HepG2 (cell line): ENCODE measurements around the gene PRM3. TPM values are rescaled to one million over a fixed set of nuclear protein-coding genes. Genes with fewer than 3 reads are reported as not detected.

ENCODE experiments used
- BORCS8-MEF2B ChIP-seq: sonication (generic); formaldehyde crosslinking; IDR thresholded peaks from 2 replicates; pipeline ENCODE4 v1.8.0; 2022; ENCODE audit warnings: mild to moderate bottlenecking, missing genetic modification reagents
- CHD4 ChIP-seq: fragments of 200-600 bp; sonication (generic); IDR thresholded peaks from 2 replicates; pipeline ENCODE4 v1.7.0; 2017; ENCODE audit warnings: mild to moderate bottlenecking, low read length, borderline replicate concordance
- KLF6 ChIP-seq: IDR thresholded peaks from 2 replicates; pipeline ENCODE4 v1.8.0; 2016; ENCODE audit warnings: missing biosample characterization, missing genetic modification reagents
- NCOA5 ChIP-seq: sonication (generic); formaldehyde crosslinking; IDR thresholded peaks from 2 replicates; pipeline ENCODE4 v1.4.0; 2020; ENCODE audit warnings: missing genetic modification reagents
- NFATC3 ChIP-seq: sonication (generic); formaldehyde crosslinking; IDR thresholded peaks from 2 replicates; pipeline ENCODE4 v1.5.1; 2020; ENCODE audit warnings: mild to moderate bottlenecking, missing genetic modification reagents
- NFIC ChIP-seq: IDR thresholded peaks from 2 replicates; pipeline ENCODE4 v1.6.1; 2012; ENCODE audit warnings: mild to moderate bottlenecking, low read length, inconsistent platforms
- RAD51 ChIP-seq: fragments of 450-650 bp; IDR thresholded peaks from 2 replicates; pipeline ENCODE4 v1.6.1; 2016; ENCODE audit warnings: borderline replicate concordance
- ZBTB8A ChIP-seq: sonication (generic); formaldehyde crosslinking; IDR thresholded peaks from 2 replicates; pipeline ENCODE4 v1.4.0; 2020; ENCODE audit warnings: mild to moderate bottlenecking, low read depth, missing genetic modification reagents, borderline replicate concordance
- ZNF432 ChIP-seq: sonication (generic); formaldehyde crosslinking; IDR thresholded peaks from 2 replicates; pipeline ENCODE4 v1.5.0; 2020; ENCODE audit warnings: missing genetic modification reagents, mild to moderate bottlenecking, borderline replicate concordance
- ZNF446 ChIP-seq: sonication (generic); formaldehyde crosslinking; IDR thresholded peaks from 2 replicates; pipeline ENCODE4 v1.5.0; 2020; ENCODE audit warnings: mild to moderate bottlenecking, missing genetic modification reagents
- ZNF660 ChIP-seq: sonication (generic); formaldehyde crosslinking; IDR thresholded peaks from 2 replicates; pipeline ENCODE4 v1.5.1; 2020; ENCODE audit warnings: mild to moderate bottlenecking, low read depth, missing genetic modification reagents, borderline replicate concordance
- ZNF746 ChIP-seq: sonication (generic); formaldehyde crosslinking; IDR thresholded peaks from 2 replicates; pipeline ENCODE4 v1.8.0; 2022; ENCODE audit warnings: mild to moderate bottlenecking, missing genetic modification reagents
- ZNF782 ChIP-seq: sonication (generic); formaldehyde crosslinking; IDR thresholded peaks from 2 replicates; pipeline ENCODE4 v1.4.0; 2020; ENCODE audit warnings: missing genetic modification reagents, mild to moderate bottlenecking, borderline replicate concordance
- ZSCAN12 ChIP-seq: sonication (generic); formaldehyde crosslinking; IDR thresholded peaks from 2 replicates; pipeline ENCODE4 v1.9.0; 2021; ENCODE audit warnings: mild to moderate bottlenecking, missing genetic modification reagents
- polyA plus RNA-seq, 8 experiments: library from polyadenylated mRNA; depleted of rRNA in 3 of 8; stranded (reverse) in 7 of 8; unstranded in 1 of 8; fragments of >200 nt; fragmentation: Illumina TruSeq in 4 of 8; extraction: Trizol in 4 of 8; gene quantifications; 2 replicates each; pipeline versions ENCODE4 v1.2.1 to v1.2.3, GENCODE V29; 2011 to 2016; ENCODE audit warnings: low read depth in 4 of 8, missing spikeins in 1 of 8, mixed read lengths in 1 of 8; ENCODE audit not compliant: insufficient read depth in 1 of 8
- total RNA-seq, 5 experiments: library from RNA; depleted of rRNA; stranded (reverse); fragments of >200 nt; fragmentation: Illumina TruSeq; extraction: Trizol; gene quantifications; 2 replicates each; pipeline ENCODE4 v1.2.3, GENCODE V29; 2016; ENCODE audit warnings: low read depth in 1 of 5
- TF ChIP-seq, protein P1 (sequence below): sonication (generic); formaldehyde crosslinking; conservative IDR thresholded peaks from 2 replicates; pipeline ENCODE4 v1.8.0; 2022; ENCODE audit warnings: missing genetic modification reagents
- TF ChIP-seq, protein P2 (sequence below): IDR thresholded peaks from 2 replicates; pipeline ENCODE4 v1.6.1; 2018; ENCODE audit warnings: missing genetic modification reagents, mild to moderate bottlenecking, missing compliant biosample characterization
- TF ChIP-seq, protein P3 (sequence below): sonication (generic); formaldehyde crosslinking; IDR thresholded peaks from 2 replicates; pipeline ENCODE4 v1.4.0; 2020; ENCODE audit warnings: missing genetic modification reagents, mild to moderate bottlenecking, borderline replicate concordance
- TF ChIP-seq, protein P4 (sequence below): sonication (generic); formaldehyde crosslinking; IDR thresholded peaks from 2 replicates; pipeline ENCODE4 v1.4.0; 2020; ENCODE audit warnings: missing genetic modification reagents
- TF ChIP-seq, protein P5 (sequence below): sonication (generic); formaldehyde crosslinking; IDR thresholded peaks from 2 replicates; pipeline ENCODE4 v1.4.0; 2020; ENCODE audit warnings: mild to moderate bottlenecking, low read depth, missing genetic modification reagents
- TF ChIP-seq, protein P6 (sequence below): sonication (generic); formaldehyde crosslinking; conservative IDR thresholded peaks from 2 replicates; pipeline ENCODE4 v1.4.0; 2020; ENCODE audit warnings: missing genetic modification reagents

Gene PRM3
- total and polyA plus RNA-seq, 2 of the 13 experiments (the other 11 are each of a cell fraction or from before 2014, with no cell fraction given): not detected

DNA sequence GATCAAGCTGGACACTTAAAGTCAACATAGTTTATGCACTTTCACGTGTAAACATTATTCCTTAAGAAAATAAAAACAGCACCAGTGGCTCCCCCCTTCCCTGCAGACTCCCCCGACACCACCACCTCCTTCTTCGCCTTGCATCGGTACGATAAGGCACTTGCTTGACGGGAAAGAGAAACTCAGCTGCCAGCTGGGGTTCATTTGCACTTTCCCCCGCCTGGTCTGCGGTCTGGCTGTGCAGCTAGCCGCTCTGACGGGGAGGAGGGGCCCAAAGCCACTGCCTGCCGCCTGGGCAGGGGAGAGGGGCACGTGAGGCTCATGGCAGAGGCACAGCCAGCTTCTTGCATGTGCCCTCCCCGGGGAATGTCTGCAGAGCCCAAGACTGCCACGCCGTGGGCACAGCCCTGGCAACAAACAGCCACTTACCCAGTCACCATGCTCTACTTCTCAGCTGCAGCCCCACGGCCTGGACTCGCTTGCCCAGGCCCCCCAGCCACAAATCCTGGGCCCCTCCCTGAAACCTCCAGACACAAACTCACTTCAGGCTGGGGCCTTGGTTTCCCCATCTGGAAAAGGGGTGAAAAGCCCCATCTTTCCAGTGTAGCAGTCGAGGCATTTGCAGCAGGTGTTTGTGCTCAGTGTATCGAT lies 24.2 kb upstream of the PRM3 start (continued):
- TF ChIP-seq, protein P1, sequence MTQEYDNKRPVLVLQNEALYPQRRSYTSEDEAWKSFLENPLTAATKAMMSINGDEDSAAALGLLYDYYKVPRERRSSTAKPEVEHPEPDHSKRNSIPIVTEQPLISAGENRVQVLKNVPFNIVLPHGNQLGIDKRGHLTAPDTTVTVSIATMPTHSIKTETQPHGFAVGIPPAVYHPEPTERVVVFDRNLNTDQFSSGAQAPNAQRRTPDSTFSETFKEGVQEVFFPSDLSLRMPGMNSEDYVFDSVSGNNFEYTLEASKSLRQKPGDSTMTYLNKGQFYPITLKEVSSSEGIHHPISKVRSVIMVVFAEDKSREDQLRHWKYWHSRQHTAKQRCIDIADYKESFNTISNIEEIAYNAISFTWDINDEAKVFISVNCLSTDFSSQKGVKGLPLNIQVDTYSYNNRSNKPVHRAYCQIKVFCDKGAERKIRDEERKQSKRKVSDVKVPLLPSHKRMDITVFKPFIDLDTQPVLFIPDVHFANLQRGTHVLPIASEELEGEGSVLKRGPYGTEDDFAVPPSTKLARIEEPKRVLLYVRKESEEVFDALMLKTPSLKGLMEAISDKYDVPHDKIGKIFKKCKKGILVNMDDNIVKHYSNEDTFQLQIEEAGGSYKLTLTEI (CRISPR knock-in tag): no peak
- no peak for TF ChIP-seq NCOA5 (CRISPR knock-in tag)
- TF ChIP-seq RAD51: no peak
- TF ChIP-seq ZNF746: peak; percentile 81
- TF ChIP-seq ZBTB8A: no peak
- peak; percentile 5; the same call in 1 of the 2 replicates for TF ChIP-seq ZNF782 (CRISPR knock-in tag)
- TF ChIP-seq, protein P2, sequence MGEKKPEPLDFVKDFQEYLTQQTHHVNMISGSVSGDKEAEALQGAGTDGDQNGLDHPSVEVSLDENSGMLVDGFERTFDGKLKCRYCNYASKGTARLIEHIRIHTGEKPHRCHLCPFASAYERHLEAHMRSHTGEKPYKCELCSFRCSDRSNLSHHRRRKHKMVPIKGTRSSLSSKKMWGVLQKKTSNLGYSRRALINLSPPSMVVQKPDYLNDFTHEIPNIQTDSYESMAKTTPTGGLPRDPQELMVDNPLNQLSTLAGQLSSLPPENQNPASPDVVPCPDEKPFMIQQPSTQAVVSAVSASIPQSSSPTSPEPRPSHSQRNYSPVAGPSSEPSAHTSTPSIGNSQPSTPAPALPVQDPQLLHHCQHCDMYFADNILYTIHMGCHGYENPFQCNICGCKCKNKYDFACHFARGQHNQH: 0 out of 2 replicates have a peak, but pooled peaks have one; percentile 18
- TF ChIP-seq ZSCAN12: no peak
- peak; percentile 65; the same call in 1 of the 2 replicates for TF ChIP-seq BORCS8-MEF2B (CRISPR knock-in tag)
- TF ChIP-seq, protein P3, sequence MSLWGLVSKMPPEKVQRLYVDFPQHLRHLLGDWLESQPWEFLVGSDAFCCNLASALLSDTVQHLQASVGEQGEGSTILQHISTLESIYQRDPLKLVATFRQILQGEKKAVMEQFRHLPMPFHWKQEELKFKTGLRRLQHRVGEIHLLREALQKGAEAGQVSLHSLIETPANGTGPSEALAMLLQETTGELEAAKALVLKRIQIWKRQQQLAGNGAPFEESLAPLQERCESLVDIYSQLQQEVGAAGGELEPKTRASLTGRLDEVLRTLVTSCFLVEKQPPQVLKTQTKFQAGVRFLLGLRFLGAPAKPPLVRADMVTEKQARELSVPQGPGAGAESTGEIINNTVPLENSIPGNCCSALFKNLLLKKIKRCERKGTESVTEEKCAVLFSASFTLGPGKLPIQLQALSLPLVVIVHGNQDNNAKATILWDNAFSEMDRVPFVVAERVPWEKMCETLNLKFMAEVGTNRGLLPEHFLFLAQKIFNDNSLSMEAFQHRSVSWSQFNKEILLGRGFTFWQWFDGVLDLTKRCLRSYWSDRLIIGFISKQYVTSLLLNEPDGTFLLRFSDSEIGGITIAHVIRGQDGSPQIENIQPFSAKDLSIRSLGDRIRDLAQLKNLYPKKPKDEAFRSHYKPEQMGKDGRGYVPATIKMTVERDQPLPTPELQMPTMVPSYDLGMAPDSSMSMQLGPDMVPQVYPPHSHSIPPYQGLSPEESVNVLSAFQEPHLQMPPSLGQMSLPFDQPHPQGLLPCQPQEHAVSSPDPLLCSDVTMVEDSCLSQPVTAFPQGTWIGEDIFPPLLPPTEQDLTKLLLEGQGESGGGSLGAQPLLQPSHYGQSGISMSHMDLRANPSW: no peak; the same call in 1 of the 2 replicates
- TF ChIP-seq ZNF446 (CRISPR knock-in tag): no peak
- no peak for TF ChIP-seq NFIC
- TF ChIP-seq CHD4: no peak
- no peak for TF ChIP-seq ZNF432 (CRISPR knock-in tag)
- TF ChIP-seq, protein P4, sequence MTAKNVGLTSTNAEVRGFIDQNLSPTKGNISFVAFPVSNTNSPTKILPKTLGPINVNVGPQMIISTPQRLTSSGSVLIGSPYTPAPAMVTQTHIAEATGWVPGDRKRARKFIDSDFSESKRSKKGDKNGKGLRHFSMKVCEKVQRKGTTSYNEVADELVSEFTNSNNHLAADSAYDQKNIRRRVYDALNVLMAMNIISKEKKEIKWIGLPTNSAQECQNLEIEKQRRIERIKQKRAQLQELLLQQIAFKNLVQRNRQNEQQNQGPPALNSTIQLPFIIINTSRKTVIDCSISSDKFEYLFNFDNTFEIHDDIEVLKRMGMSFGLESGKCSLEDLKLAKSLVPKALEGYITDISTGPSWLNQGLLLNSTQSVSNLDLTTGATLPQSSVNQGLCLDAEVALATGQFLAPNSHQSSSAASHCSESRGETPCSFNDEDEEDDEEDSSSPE (CRISPR knock-in tag): peak; percentile 50; the same call in 1 of the 2 replicates
- TF ChIP-seq, protein P5, sequence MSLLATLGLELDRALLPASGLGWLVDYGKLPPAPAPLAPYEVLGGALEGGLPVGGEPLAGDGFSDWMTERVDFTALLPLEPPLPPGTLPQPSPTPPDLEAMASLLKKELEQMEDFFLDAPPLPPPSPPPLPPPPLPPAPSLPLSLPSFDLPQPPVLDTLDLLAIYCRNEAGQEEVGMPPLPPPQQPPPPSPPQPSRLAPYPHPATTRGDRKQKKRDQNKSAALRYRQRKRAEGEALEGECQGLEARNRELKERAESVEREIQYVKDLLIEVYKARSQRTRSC (CRISPR knock-in tag): no peak
- TF ChIP-seq NFATC3 (CRISPR knock-in tag): 0 out of 2 replicates have a peak, but pooled peaks have one; percentile 85
- TF ChIP-seq, protein P6, sequence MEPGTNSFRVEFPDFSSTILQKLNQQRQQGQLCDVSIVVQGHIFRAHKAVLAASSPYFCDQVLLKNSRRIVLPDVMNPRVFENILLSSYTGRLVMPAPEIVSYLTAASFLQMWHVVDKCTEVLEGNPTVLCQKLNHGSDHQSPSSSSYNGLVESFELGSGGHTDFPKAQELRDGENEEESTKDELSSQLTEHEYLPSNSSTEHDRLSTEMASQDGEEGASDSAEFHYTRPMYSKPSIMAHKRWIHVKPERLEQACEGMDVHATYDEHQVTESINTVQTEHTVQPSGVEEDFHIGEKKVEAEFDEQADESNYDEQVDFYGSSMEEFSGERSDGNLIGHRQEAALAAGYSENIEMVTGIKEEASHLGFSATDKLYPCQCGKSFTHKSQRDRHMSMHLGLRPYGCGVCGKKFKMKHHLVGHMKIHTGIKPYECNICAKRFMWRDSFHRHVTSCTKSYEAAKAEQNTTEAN: peak; percentile 77; the same call in 1 of the 2 replicates
- TF ChIP-seq ZNF660: no peak
- TF ChIP-seq KLF6 (CRISPR knock-in tag): no peak; the same call in 1 of the 2 replicates
